GM18868 (cell line): ENCODE measurements around the gene TACC2.
"Not testable (repeated sequence)": the region's sequence is repeated elsewhere in the genome, so short reads cannot be mapped to it uniquely, and the experiment has no call there.

Source experiments
- ATAC-seq: cut with Tn5 transposase; IDR thresholded peaks from one replicate; pipeline ENCODE4 v1.9.1; 2021; ENCODE audit warnings: mild to moderate bottlenecking, moderate library complexity; ENCODE audit not compliant: unreplicated experiment

TACC2 gene

GRCh38 chr10:122055252-122055651 lies 66.3 kb downstream of the TACC2 start:
- ATAC-seq = no peak

- no peak for ATAC-seq
Observed at GRCh38 chr10:122056431-122057094, 67.6 kb downstream of the TACC2 start.

GRCh38 chr10:122057841-122058413 lies 69.0 kb downstream of the TACC2 start:
- no peak for ATAC-seq

- ATAC-seq = no peak
Observed at GRCh38 chr10:122060250-122060649, 71.3 kb downstream of the TACC2 start.

GRCh38 chr10:122062831-122063674 lies 74.1 kb downstream of the TACC2 start:
- ATAC-seq = no peak

GRCh38 chr10:122066337-122066939 lies 77.5 kb downstream of the TACC2 start:
- ATAC-seq = not testable (repeated sequence)

- ATAC-seq = no peak
Observed at GRCh38 chr10:122068844-122069243, 79.9 kb downstream of the TACC2 start.

- ATAC-seq = no peak
Observed at GRCh38 chr10:122072491-122072890, 83.5 kb downstream of the TACC2 start.

- no peak for ATAC-seq
Observed at GRCh38 chr10:122073508-122073907, 84.5 kb downstream of the TACC2 start.

- no peak for ATAC-seq
Observed at GRCh38 chr10:122075171-122075570, 86.2 kb downstream of the TACC2 start.

- ATAC-seq = not testable (repeated sequence)
Observed at GRCh38 chr10:122075876-122076275, 86.9 kb downstream of the TACC2 start.

- no peak for ATAC-seq
Observed at GRCh38 chr10:122077311-122077875, 88.4 kb downstream of the TACC2 start.

GRCh38 chr10:122078326-122078725 lies 89.4 kb downstream of the TACC2 start:
- ATAC-seq = no peak

GRCh38 chr10:122078965-122079795 lies 90.2 kb downstream of the TACC2 start:
- no peak for ATAC-seq

GRCh38 chr10:122082616-122083477 lies 93.9 kb downstream of the TACC2 start:
- ATAC-seq = no peak

GRCh38 chr10:122083478-122084025 lies 94.6 kb downstream of the TACC2 start:
- no peak for ATAC-seq

GRCh38 chr10:122084286-122085041 lies 95.5 kb downstream of the TACC2 start:
- no peak for ATAC-seq

- no peak for ATAC-seq
Observed at GRCh38 chr10:122085423-122085911, 96.5 kb downstream of the TACC2 start.
